GM18502 (cell line): Measurements from ENCODE around the gene IL10RA.
A peak's percentile ranks its signal among the peaks of the same experiment; 100 is the strongest.

Source experiments
- ATAC-seq: cut with Tn5 transposase; IDR thresholded peaks from one replicate; pipeline ENCODE4 v1.9.1; 2021; ENCODE audit warnings: mild to moderate bottlenecking; ENCODE audit not compliant: unreplicated experiment, poor library complexity

Gene IL10RA

DNA sequence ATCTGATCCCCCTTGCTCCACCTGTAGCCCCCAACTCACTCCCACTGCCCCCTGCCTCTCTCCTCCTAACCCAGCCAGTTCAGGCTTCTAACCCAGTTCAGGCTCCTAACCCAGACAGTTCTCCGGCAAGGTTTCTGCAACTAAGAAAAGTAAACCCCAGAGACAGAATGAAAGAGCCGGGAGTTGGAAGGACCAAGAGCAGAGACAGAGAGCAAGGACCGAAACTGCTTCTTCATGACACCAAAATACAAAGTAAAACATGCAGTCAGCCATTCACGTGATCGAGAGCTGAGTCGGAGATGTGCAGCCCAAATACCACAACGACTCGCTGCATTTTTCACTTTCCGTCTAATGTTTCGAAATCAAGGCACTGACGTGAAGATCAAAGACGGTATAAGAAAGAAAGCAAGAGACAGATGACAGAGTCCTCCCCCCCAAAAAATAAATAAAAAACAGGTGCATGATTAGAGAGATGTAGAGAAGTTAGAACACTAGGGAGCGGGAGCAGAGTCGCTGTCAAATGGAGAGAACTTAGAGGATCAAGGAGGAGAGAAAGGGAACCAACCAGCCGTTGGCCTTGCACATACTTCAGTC, 884 bp downstream of the IL10RA start:
- peak; percentile 47 for ATAC-seq

DNA sequence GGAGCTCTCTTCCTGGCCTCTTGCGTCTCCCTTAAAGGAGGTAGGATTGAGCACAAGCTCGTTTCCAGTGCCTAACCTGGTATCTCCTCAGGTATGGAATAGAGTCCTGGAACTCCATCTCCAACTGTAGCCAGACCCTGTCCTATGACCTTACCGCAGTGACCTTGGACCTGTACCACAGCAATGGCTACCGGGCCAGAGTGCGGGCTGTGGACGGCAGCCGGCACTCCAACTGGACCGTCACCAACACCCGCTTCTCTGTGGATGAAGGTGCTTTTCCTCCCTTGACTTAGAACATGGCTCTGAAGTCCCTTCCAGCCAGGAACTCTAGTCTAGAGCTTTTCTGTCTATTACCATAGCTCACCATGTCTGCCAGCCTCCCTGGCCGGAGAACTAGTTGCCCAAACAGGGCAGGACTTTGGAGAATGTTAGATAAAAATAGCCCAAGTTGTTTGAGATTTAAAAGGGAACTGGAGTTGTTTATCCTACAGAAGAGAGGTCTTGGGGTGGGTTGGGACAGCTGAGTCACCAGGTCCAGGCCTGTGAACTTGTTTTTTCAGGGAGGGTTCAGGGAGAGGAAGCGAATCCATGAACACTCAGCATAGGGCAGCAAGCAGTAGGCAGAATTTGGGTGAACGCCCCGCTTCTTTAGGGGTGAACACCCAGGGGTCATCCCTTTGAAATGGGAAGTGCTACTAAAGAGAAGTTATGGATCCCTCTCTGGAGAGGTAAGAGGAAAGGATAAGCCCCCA, 3.3 kb downstream of the IL10RA start:
- no peak for ATAC-seq

DNA sequence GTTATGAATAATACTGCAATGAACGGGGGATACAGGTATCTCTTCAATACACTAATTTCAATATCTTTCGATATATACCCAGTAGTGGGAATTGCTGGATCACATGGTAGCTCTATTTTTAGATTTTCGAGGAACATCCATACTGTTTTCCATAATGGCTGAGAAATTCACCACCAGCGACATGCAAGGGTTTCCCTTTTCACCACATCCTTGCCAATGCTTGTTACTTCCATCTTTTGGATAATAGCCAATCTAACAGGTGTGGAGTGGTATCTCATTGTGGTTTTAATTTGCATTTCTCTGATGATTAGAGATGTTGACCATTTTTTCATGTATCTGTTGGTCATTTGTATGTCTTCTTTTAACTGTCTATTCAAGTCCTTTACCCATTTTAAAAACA, 5.9 kb downstream of the IL10RA start:
- ATAC-seq = no peak

DNA sequence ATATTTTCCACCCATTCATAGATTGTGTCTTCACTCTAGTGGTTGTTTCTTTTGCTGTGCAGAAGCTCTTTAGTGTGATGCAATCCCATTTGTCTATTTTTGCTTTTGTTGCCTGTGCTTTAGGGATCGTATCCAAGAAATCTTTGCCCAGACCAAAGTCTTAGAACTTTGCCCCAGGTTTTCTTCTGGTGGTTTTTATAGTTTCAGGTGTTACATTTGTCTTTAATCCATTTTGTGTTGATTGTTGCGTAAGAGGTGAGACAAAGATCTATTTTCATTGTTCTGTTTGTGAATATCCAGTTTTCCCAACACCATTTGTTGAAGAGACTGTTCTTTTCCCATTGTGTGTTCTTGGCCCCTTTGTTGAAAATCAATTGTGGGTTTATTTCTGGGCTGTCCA, 6.4 kb downstream of the IL10RA start:
- ATAC-seq = no peak

DNA sequence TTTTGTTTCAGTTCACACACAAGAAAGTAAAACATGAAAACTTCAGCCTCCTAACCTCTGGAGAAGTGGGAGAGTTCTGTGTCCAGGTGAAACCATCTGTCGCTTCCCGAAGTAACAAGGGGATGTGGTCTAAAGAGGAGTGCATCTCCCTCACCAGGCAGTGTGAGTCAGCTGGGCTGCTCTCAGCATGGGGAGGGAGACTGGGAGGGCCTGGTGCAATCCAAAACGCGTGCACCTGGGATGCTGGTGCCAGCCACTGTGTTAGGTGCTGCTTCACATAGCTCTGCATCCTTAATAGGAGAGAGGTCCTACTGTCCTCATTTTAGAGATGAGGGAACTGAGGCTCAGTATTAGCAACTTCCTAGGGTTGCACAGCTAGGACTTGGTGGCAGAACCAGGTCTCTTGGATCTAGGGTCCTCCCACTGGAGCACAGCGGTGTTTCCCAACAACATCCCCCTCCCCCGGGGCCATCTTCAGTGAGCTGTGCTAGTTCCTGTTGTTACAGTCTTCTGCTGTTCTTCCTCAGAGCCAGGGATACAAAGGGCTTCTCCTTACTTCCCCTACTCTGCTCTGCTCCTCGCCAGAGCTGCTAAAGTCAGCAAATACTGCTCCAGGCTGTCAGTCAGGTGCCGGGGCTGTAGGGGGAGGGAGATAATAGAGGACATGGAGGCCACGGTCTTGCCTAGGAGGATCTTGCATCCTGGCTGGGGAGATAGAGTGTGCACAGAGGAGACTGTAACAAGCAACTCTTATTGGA, 8.0 kb downstream of the IL10RA start:
- no peak for ATAC-seq

DNA sequence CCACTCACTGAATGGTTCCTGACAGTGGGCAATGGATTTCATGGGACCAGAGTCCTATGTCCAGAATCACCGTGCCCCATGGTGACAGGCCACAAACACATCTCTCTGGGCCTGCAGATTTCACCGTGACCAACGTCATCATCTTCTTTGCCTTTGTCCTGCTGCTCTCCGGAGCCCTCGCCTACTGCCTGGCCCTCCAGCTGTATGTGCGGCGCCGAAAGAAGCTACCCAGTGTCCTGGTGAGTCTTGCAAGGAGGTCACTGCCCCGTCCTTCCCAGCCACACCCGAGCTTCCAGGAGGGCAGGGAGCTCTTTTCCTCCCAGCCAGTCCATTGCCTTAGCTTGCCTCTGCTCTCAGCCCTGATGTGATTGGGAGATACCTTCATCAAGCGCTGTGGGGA, 9.3 kb downstream of the IL10RA start:
- ATAC-seq = no peak

DNA sequence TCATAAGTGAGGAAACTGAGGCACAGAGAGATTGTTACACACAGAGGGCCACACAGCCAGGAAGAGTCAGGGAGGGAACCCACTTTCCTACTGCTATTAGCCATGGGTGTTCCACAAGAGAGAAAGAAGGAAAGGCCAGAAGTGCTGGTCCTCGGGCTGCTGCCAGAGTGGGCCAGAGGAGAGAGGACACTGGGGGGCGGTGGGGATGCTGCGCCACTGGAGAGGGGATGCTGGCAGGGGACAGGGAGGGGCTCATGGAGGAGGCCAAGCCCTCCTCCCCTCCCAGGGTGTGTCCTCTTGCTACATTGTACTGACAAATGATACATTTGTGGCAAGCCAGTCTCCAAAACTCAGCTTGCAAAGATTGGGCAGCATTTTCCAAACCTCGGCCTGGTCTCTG, 9.9 kb downstream of the IL10RA start:
- ATAC-seq = no peak

DNA sequence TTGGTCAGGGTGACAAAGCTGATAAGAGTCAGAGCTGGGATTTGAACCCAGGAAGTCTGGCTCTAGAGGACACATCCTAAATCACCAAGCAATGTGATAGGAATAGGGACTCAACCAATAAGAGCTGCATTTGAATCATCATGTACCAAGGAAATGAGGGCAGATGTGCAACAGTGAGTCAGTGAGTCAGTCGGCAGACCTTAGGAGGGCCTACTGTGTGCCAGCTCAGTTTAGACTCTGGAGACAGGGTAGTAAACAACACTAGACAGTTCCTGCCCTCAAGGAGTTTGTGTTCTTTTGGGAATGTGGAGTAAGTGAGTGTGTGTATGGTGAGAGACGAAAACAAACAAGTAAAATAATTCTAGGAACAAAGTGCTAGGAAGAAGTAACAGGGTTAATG, 11.2 kb downstream of the IL10RA start:
- no peak for ATAC-seq

DNA sequence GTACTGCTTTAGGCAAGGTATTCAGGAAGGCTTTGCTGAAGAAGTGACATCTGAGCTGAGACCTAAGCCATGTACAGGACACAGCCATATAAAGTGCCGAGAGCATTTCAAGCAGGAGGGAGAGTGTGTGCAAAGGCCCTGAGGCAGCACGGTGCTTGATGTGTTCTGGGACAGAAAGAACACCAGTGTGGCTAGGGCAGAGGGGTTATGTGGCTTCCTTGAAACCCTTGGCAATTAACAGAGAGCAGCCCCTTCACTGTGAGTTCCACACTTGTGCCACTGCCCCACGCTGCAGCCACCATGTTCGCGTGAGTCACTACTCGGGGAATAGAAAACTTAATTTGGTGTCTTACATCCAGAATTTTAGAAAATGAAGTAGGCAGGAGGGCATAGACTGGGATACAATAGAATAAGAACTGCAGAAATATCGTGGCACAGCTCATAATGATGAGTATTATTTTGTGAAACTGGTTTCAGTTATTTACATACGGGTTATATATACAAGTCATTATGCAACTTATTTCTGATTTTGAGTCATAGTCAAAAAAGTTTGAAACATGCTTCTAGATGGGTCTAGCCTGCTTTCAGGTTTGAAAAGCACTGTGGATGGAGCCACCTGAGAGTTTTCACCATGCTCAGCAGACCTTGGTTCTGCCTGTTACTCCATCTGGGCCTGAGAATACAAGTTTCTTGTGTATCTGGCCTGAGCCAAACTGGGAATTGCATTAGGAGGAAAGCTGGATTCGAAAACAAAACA, 11.8 kb downstream of the IL10RA start:
- peak; percentile 72 for ATAC-seq

DNA sequence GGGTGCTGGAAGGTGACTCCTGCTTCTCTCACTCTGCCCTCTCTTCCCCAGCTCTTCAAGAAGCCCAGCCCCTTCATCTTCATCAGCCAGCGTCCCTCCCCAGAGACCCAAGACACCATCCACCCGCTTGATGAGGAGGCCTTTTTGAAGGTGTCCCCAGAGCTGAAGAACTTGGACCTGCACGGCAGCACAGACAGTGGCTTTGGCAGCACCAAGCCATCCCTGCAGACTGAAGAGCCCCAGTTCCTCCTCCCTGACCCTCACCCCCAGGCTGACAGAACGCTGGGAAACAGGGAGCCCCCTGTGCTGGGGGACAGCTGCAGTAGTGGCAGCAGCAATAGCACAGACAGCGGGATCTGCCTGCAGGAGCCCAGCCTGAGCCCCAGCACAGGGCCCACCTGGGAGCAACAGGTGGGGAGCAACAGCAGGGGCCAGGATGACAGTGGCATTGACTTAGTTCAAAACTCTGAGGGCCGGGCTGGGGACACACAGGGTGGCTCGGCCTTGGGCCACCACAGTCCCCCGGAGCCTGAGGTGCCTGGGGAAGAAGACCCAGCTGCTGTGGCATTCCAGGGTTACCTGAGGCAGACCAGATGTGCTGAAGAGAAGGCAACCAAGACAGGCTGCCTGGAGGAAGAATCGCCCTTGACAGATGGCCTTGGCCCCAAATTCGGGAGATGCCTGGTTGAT, 12.6 kb downstream of the IL10RA start:
- peak; percentile 3 for ATAC-seq

DNA sequence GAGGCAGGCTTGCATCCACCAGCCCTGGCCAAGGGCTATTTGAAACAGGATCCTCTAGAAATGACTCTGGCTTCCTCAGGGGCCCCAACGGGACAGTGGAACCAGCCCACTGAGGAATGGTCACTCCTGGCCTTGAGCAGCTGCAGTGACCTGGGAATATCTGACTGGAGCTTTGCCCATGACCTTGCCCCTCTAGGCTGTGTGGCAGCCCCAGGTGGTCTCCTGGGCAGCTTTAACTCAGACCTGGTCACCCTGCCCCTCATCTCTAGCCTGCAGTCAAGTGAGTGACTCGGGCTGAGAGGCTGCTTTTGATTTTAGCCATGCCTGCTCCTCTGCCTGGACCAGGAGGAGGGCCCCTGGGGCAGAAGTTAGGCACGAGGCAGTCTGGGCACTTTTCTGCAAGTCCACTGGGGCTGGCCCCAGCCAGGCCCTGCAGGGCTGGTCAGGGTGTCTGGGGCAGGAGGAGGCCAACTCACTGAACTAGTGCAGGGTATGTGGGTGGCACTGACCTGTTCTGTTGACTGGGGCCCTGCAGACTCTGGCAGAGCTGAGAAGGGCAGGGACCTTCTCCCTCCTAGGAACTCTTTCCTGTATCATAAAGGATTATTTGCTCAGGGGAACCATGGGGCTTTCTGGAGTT, 13.3 kb downstream of the IL10RA start:
- ATAC-seq = no peak

DNA sequence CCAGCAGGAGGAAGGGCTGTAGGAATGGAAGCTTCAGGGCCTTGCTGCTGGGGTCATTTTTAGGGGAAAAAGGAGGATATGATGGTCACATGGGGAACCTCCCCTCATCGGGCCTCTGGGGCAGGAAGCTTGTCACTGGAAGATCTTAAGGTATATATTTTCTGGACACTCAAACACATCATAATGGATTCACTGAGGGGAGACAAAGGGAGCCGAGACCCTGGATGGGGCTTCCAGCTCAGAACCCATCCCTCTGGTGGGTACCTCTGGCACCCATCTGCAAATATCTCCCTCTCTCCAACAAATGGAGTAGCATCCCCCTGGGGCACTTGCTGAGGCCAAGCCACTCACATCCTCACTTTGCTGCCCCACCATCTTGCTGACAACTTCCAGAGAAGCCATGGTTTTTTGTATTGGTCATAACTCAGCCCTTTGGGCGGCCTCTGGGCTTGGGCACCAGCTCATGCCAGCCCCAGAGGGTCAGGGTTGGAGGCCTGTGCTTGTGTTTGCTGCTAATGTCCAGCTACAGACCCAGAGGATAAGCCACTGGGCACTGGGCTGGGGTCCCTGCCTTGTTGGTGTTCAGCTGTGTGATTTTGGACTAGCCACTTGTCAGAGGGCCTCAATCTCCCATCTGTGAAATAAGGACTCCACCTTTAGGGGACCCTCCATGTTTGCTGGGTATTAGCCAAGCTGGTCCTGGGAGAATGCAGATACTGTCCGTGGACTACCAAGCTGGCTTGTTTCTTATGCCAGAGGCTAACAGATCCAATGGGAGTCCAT, 14.1 kb downstream of the IL10RA start:
- ATAC-seq = no peak

DNA sequence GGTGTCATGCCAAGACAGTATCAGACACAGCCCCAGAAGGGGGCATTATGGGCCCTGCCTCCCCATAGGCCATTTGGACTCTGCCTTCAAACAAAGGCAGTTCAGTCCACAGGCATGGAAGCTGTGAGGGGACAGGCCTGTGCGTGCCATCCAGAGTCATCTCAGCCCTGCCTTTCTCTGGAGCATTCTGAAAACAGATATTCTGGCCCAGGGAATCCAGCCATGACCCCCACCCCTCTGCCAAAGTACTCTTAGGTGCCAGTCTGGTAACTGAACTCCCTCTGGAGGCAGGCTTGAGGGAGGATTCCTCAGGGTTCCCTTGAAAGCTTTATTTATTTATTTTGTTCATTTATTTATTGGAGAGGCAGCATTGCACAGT, 14.6 kb downstream of the IL10RA start:
- ATAC-seq = no peak

DNA sequence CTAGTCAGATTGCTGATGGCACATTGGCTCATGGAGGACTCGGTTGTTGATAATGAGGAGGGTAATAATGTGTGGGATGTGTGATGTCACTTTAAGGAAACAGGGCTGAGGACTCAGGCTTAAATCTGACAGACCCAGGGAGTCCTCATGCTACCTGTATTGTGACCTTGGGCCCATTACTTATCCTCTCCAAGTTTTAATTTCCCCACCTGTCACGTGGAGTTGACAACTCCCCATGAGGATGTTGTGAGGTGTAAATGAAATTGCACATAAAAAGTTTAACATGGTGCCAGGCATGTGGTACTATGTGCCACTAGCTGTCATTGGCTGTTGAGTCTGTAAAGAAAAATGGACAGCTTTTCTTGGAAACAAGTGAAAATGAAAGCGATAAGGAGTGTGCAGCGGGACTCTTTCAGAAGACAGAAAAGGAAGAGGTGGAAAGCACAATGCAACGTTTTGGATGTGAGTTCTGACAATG, 15.3 kb downstream of the IL10RA start:
- ATAC-seq = no peak

DNA sequence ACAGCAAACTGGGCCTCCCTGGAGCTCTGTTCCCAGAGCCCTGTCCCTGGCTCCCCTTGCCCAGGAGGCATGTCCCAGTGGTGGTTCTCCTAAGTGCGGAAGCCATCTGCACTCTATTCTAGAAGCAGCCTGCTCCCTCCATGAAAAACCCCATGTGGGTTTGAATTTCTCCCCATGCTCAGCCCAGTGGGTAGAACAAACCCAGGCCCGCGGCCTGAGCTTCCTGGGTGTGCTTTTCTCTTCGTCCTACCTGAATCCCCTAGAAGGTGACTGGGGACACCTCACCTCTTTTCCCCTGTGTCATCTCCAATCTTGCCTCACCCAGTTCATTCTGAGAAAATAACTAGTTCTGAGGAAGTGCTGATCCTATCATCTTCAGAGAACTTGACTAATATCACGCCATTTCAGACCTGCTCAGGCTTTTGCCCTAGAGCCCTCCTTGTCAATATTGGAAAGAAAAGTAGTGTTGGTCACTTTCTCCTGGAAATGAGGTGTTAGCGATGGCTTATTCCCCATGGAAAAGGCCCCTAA, 15.9 kb downstream of the IL10RA start:
- ATAC-seq = no peak

DNA sequence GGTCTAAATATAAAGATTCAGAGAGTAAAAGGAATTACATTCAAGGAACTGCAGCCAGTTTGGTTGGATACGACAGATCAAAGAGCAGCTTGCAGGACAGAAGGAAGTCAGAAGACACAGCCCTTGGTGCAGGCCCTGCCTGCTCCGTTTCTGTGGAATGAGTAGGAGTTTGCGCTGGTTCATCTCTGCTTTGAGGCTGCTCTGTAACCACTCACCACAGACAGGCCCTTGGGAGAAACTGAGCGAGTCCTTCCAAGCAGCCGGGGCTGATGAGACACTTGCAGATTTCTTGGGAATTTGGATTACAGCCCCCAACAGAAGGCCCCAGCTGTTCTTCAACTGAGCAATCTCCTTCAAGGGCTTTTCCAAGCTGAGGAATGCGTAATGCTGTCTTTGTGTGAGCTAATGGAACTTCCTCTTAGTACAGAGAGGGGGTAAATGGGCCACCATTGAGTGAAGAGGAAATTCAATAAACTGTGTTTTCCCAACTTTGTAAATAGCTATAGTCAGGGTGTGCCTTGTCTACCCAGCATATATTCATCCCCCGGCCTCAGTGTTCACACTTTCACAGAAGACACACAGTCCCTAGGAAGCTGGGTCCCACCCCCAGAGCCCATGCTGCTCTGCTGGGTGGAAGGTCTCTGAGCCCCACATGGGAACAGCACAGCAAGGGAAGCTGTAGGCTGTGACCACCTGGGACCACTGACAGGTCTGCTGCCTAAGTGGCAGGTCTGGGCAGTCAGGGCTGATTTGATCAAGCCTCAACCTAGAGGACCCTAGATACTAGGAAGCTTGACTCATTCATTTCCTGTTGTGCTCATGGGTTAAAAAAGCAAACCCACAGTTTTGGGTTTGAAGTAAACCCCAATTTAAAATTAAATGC, 16.6 kb downstream of the IL10RA start:
- no peak for ATAC-seq

DNA sequence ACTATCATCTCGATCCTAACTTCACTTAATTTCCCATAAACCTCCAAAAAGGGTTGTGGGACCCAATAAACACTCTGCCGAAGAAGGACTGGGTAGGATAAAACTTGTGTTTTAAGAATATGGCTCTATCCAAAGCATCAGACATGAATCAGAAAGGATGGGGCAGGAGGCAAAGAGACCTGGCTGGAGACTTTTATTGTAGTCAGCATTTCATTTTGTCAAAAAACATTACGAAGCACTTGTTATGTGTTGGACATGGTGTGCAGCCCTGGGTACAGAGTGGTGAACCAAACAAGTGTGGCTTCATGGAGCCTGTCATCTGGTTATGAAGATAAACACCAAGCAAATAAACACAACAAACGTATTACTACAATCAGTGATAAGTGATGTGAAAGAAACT, 17.3 kb downstream of the IL10RA start:
- no peak for ATAC-seq
